GM12875 (cell line): ENCODE results near the gene TEKTIP1.
"Not testable (repeated sequence)": the region's sequence is repeated elsewhere in the genome, so short reads cannot be mapped to it uniquely, and the experiment has no call there.

Source experiments
- H3K4me3 ChIP-seq: one replicate; pipeline ENCODE4 v1.5.1; 2011; ENCODE audit warnings: low read depth, low read length, control low read depth
- TF ChIP-seq, protein P1 (sequence below): IDR thresholded peaks from 2 replicates; pipeline ENCODE4 v1.5.1; 2011; ENCODE audit warnings: low read depth, mild to moderate bottlenecking, control low read depth, inconsistent platforms, low read length, moderate library complexity, borderline replicate concordance; ENCODE audit not compliant: insufficient read depth

Gene TEKTIP1

DNA sequence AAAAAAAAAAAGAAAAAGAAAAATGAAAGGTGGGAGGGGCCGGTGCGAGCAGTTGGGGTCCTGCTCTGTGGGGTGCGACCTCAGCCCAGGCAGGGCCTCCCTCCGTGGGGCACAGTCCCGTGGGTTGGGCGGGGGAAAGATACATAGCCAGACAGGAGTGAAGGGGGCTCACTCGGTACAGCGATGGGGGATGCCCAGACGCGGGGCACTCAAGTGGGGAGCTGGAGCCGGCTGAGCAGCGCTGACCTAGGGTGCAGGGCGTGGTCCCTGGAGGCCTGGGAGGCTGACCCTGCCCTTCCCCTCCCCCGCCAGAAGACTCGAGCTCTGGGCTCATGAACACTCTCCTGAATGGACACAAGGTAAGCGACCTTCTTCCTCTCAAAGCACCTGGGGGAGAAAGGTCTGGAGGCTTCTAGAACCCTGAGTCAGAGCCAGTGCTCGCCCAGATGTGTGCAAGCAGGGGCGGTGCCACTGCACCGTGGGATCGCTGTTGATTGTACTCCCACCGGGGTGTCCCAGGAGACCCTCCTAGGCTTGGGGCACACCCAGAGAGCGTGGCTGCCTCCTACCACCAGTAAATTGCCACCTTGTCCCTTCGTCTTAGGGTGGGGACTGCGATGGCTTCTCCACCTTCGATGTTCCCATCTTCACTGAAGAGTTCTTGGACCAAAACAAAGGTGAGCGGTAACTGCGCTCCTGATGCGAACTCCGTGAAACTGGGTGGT lies 37.1 kb downstream of the TEKTIP1 start:
- TF ChIP-seq, protein P1, sequence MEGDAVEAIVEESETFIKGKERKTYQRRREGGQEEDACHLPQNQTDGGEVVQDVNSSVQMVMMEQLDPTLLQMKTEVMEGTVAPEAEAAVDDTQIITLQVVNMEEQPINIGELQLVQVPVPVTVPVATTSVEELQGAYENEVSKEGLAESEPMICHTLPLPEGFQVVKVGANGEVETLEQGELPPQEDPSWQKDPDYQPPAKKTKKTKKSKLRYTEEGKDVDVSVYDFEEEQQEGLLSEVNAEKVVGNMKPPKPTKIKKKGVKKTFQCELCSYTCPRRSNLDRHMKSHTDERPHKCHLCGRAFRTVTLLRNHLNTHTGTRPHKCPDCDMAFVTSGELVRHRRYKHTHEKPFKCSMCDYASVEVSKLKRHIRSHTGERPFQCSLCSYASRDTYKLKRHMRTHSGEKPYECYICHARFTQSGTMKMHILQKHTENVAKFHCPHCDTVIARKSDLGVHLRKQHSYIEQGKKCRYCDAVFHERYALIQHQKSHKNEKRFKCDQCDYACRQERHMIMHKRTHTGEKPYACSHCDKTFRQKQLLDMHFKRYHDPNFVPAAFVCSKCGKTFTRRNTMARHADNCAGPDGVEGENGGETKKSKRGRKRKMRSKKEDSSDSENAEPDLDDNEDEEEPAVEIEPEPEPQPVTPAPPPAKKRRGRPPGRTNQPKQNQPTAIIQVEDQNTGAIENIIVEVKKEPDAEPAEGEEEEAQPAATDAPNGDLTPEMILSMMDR, result no peak
- H3K4me3 ChIP-seq, result no peak overlapping the region

DNA sequence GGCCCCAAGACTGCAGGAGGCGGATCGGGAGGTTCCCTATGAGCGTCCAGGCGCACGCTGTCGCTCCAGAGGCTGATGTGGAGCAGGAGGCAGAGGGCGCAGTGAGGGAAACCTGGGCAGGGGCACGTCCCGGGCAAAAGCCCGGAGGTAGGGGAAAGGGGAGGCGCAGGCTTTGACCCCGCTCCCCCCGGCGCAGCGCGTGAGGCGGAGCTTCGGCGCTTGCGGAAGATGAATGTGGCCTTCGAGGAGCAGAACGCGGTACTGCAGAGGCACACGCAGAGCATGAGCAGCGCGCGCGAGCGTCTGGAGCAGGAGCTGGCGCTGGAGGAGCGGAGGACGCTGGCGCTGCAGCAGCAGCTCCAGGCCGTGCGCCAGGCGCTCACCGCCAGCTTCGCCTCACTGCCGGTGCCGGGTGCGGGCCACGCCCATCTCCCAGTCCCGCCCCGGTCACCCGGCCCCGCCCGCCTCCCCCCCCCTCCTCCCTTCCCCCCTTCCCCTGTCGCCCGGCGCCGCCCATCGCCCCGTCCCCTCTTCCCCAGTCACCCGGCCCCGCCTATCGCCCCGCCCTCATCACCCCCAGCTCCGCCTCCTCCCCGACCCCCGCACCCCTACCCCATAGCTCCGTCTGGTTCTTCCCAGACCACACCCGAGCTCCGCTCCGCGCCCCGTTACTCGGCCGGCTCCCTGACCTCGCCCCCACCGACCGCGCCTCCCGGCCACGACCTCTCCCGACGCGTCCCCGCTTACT lies 37.9 kb downstream of the TEKTIP1 start:
- no peak overlapping the region for H3K4me3 ChIP-seq
- TF ChIP-seq, protein P1, result no peak

DNA sequence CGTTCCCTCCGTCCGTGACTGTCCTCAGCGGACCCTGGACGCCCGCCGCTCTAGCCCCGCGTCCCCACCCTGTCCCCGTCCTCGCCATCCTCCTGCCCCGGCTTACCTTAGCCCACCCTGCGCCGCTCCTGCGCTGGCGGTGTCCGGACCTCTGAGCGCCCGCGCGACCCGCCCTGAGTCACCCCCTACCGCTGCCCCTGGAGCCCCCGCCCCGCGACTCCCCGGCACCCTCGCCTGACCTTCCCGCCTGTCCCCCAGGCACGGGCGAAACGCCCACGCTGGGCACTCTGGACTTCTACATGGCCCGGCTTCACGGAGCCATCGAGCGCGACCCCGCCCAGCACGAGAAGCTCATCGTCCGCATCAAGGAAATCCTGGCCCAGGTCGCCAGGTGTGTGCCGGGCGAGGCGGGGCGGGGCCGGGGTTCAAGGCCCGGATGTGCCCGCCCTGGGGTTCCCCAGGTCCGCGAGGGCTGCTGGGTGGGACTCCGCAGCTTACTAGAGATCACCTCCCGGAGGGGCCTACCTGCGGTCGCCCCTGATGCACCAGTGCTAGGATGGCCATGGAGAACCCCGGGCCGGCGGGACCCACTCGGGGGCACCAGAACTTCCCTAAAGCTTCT lies 38.9 kb downstream of the TEKTIP1 start:
- TF ChIP-seq, protein P1, result no peak
- H3K4me3 ChIP-seq, result no peak overlapping the region

DNA sequence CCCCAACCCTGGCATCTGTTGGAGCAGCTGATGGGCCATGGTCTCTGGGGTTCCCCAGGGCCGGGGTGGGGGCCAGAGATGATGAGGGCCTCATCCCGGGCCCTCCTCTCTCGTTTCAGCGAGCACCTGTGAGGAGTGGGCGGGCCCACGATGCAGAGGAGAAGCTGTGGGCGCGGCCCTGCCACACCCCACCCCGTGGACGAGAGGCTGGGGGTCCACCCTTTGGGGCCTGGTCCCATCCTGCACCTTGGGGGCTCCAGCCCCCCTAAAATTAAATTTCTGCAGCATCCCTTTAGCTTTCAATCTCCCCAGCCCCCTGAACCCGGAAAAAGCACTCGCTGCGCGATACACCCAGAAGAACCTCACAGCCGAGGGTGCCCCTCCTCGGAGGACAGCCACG lies 39.4 kb downstream of the TEKTIP1 start:
- TF ChIP-seq, protein P1, result no peak

DNA sequence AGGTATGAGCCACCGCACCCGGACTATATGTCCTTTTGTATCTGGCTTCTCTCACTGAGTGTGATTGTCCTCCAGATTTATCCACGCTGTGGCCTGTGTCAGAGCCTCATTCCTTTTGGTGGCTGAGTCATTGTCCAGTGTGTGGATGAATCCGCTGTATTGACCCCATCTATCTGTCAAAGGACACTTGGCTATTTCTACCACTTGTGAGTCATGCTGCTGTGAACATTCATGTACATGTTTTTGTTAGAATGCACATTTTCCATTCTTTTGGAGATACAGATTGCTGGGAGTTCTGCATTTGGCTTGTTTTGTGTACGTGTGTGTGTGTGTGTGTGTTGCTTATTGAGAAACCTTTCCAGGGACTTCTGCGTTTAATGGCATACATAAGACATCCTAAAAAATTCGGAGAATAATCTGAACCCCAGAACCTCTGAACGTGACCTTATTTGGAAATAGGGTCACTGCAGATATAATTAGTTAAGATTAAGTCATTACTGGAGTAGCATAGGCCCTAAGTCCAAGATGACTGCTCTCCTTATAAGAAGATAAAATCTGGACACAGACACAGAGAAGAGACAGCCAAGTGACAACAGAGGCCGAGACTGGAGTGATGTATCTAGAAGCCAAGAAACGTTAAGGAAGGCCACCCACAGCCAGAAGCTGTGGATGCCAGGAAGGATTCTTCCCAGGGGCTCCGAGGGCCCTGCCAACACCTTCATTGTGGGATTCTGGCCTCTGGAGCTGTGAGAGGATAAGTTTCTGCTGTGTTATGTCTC lies 41.4 kb downstream of the TEKTIP1 start:
- no peak overlapping the region for H3K4me3 ChIP-seq
- TF ChIP-seq, protein P1, result no peak

More for the DNA sequence above, 39.4 kb downstream of the TEKTIP1 start:
- no peak overlapping the region for H3K4me3 ChIP-seq

DNA sequence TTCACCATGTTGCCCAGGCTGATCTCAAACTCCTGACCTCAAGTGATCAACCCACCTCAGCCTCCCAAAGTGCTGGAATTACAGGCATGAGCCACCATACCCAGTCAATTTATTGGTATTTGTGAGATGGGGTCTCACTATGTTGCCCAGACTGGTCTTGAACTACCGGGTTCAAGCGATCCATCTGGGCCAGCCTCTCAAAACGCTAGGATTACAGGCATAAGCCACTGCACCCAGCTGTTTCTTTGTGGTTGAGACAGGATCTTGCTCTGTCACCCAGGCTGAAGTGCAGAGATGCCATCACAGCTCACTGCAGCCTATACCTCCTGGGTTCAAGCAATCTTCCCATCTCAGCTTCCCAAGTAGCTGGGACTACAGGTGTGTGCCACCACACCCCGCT lies 42.8 kb downstream of the TEKTIP1 start:
- not testable (repeated sequence) for H3K4me3 ChIP-seq

DNA sequence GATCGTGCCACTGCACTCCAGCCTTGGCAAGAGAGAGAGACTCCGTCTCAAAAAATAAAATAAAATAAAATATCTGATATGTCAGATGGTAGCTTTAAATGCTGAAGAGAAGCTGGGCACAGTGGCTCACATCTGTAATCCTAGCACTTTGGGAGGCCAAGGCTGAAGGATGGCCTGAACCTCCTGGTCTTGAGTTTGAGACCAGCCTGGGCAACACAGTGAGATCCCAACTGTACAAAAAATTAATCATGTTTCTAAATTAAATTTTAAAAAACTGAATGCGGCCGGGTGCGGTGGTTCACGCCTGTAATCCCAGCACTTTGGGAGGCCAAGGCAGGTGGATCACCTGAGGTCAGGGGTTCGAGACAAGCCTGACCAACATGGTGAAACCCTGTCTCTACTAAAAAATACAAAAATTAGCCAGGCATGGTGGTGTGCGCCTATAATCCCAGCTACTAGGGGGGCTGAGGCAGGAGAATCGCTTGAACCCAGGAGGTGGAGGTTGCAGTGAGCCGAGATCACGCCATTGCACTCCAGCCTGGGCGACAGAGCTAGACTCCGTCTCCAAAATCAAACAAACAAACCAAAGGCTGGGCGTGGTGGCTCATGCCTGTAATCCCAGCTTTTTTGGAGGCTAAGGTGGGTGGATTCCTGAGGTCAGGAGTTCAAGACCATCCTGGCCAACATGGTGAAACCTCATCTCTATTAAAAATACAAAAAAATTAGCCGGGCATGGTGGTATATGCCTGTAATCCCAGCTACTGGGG lies 45.2 kb downstream of the TEKTIP1 start:
- H3K4me3 ChIP-seq, result not testable (repeated sequence)
